ENCODE results near the gene AGAP1.

DNA sequence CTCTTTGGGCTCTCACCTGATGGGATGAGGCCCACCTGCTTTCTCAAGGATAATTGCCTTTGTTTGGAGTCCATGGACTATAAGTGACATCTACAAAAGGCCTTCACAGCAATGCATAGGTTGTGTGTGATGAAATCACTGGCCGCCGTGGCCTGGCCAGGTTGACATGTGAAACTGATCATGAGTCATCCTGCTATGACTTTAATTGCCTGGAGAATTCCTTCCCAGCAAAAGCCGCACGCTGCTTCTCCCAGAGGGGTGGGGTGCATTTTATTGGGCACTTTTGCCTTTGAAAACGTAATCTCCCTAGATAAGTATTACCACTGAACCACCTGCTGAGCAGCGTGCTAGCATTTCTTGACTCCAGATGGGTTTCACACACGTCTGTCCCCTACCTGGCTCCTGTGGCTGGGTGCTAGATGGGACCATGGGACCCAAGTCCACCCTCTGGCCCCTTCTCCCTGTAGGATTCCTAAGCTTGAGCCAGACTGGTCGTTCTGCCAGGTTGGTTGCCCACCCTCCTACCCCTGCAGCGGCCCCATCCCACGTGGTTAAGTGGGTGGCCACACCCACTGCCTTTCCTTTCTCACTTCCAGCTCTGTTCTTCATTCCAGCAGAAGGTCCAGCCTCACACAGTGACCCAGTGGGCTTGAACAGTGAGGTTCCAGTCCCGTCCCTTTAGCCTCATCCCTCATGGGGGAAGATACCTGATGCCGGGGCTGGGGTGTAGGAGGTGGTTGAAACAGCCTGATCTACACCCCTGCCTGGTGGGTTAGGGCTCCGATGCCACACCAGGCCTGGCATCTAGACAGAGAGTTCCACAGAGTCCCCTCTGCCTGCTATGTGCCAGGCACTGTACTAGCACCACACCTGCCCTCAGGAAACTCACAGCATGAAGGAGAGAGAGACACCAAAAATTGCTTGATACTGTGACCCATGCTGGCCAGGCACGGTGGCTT, 584.7 kb downstream of the AGAP1 start:
- TF ChIP-seq, protein P1, sequence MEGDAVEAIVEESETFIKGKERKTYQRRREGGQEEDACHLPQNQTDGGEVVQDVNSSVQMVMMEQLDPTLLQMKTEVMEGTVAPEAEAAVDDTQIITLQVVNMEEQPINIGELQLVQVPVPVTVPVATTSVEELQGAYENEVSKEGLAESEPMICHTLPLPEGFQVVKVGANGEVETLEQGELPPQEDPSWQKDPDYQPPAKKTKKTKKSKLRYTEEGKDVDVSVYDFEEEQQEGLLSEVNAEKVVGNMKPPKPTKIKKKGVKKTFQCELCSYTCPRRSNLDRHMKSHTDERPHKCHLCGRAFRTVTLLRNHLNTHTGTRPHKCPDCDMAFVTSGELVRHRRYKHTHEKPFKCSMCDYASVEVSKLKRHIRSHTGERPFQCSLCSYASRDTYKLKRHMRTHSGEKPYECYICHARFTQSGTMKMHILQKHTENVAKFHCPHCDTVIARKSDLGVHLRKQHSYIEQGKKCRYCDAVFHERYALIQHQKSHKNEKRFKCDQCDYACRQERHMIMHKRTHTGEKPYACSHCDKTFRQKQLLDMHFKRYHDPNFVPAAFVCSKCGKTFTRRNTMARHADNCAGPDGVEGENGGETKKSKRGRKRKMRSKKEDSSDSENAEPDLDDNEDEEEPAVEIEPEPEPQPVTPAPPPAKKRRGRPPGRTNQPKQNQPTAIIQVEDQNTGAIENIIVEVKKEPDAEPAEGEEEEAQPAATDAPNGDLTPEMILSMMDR (IDR thresholded peaks at IDR 0.05): no peak
- no peak for TF ChIP-seq POLR2A (IDR thresholded peaks at IDR 0.05)
